GM11168 (cell line): Measurements from ENCODE around the gene A2ML1.
"Not testable (repeated sequence)": the region's sequence is repeated elsewhere in the genome, so short reads cannot be mapped to it uniquely, and the experiment has no call there.

Source experiments
- in situ Hi-C: fragments of 300-500 bp; cut with MboI; formaldehyde crosslinking; loops from one replicate; pipeline ENCODE4 v1.12.0; 2022; ENCODE audit warnings: low sequenced_read_pairs; ENCODE audit not compliant: unreplicated experiment

A2ML1 gene

DNA sequence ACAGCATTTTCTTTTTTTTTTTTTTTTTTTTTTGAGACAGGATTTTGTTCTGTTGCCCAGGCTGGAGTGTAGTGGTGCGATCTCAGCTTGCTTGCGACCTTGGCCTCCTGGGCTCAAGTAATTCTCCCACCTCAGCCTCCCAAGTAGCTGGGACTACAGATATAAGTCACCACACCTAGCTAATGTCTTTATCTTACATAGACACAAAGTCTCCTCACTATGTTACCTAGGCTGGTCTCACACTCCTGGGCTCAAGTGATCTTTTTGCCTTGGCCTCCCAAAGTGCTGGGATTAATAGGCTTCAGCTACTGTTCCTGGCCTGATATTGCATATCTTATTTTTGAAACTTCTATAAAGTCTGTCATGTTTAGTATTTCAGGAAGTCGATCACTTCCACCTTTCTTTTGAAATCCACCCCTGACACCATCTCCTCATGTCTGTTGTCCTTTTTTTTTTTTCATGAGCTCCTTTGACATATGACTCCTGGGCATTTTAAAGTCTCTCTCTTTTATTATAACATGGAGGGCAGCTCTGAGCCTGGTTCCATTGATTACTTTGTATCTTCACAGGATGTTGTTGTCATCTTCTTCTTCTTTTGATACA lies 5.9 kb upstream of the A2ML1 start:
- in situ Hi-C loops: no loop called here

DNA sequence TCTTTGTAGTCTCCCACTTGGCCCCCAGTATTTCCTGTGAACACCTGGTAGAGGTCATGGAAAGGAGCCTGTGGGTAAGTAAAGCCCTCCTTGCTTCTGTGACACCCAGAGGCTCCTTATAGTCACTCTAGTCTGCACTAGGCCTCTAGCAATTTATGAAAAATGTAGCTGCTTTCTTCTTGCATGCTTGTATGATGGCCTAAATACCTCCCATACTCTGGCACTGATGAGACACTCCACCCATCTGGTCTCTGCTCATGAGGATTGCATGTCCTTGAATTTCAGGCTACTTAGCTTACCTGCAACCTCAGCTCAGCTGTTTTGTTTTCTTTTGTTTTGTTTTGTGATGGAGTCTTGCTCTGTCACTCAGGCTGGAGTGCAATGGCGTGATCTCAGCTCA lies 4.6 kb upstream of the A2ML1 start:
- in situ Hi-C loops: no loop called here

- in situ Hi-C loops: no loop called here
These were observed 3.9 kb upstream of the A2ML1 start for GRCh38 chr12:8818526-8818925.

- in situ Hi-C loops: no loop called here
These were observed 2.8 kb upstream of the A2ML1 start for GRCh38 chr12:8819666-8819980.

DNA sequence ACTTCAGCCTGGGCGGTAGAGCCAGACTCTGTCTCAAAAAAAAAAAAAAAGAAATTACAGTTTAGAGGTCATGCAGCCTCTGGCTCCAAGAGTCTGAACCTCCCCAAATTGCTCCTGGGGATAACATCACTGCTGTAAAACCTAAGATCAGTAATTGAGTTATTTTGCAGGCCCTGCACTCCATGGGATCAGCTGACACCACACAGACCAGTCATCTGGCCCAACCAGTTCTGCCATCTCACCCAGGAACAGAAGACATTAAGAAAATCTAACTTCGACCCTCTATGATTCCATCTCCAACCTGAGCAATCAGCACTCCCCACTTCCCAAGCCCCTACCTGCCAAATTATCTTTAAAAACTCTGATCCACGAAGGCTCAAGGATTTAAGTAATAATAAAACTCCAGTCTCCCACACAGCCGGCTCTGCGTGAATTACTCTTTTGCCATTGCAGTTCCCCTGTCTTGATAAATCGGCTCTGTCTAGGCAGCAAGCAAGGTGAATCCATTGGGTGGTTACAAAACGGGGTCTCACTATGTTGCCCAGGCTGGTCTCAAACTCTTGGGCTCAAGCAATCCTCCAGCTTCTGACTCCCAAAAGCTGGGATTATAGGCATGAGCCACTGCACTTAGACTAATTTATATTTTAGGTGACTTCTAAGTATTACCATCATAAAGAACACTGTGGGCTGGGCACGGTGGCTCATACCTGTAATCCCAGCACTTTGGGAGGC lies 1.6 kb upstream of the A2ML1 start:
- in situ Hi-C loops: not testable (repeated sequence)

GRCh38 chr12:8821591-8821990 lies 830 bp upstream of the A2ML1 start:
- in situ Hi-C loops: no loop called here

DNA sequence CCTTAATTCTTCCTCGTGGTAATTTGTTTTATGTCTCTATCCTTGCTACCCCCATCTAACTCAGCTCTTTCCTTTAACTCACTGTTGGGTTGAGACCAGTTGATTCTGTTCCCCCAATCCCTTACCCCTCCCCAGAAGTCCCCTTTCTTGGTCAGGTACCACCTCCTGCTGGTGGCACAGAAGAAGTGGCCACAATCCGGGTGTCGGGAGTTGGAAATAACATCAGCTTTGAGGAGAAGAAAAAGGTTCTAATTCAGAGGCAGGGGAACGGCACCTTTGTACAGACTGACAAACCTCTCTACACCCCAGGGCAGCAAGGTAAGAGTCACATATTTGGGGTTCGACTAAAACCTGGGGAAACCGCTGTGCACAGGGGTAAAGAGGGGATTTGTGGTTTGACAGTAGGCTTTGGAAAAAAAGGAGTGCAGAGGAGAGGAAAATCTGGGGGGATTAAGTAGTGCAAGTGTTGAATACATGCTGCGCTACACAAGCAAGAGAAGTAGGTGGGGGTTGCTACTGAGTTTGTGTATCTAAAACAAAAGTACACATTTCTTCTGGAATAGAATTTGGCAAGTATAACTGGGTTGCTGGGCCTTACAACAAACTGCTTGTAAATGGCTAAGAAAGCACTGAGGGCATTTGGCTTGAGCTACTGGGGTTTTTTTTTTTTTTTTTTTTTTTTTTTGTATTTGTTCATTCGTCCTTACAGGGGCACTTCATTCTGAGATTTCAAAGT lies 1.3 kb downstream of the A2ML1 start:
- in situ Hi-C loops: no loop called here

GRCh38 chr12:8827551-8828256 lies 5.3 kb downstream of the A2ML1 start:
- in situ Hi-C loops: no loop called here

DNA sequence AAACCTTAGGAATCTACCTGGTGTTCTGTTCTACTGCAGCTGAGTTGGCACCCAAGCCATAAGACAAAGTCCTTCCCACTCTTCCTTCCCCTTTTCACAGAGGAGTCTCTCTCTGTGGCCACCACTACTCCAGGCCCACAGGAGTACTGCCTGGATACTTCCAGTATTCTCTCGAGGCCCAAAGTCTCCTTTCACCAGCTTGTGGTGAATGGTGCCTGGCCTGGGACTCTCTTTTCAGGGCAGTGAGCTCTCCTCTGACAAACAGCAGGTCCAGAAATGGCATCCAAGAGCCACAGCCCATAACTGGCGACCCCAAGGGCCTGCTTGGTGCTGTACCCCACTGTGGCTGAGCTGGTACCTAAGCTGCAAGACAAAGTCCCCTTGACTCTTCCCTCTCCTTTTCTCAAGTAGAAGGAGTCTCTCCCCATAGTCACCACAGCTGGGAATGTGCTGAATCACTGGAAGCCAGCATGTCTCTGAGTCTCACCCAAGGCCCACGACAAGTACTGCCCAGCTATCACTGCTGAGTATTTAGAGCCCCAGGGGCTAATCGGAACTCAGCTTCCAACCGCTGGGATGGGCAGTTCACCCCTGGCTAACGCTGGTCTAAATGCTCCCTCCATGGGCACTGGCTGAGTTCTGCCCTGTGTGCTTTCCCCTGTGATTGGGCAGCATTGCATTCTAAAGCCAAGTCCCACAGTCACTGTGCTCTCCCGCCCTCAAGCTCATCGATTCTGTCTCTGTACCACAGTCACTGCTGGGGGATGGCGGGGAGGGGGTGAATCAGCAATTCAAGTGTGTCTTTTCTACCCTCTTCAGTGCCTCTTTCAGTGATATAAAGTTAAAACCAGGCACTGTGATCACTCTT lies 6.1 kb downstream of the A2ML1 start:
- in situ Hi-C loops: no loop called here

GRCh38 chr12:8829125-8829518 lies 6.7 kb downstream of the A2ML1 start:
- in situ Hi-C loops: no loop called here

DNA sequence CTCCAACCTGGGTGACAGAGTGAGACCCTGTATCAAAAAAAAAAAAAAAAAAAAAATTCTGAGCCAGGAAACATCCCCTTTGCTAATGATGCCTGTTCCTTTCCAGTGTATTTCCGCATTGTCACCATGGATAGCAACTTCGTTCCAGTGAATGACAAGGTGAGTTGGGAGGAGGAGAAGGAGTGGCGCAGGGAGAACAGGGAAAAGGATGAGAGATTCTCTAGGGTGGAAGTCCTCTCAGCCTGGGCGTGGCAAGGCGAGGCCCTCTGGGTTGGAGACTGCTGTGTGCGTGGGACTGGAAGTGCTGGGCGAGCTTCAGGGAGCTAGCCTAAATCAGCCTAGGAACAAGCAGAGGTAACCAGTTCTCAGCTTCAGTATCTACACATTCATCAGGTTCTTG lies 7.2 kb downstream of the A2ML1 start:
- in situ Hi-C loops: no loop called here

GRCh38 chr12:8831116-8831515 lies 8.7 kb downstream of the A2ML1 start:
- in situ Hi-C loops: no loop called here

- in situ Hi-C loops: no loop called here
These were observed 10.1 kb downstream of the A2ML1 start for GRCh38 chr12:8832500-8832899.

GRCh38 chr12:8834230-8834629 lies 11.8 kb downstream of the A2ML1 start:
- in situ Hi-C loops: no loop called here

DNA sequence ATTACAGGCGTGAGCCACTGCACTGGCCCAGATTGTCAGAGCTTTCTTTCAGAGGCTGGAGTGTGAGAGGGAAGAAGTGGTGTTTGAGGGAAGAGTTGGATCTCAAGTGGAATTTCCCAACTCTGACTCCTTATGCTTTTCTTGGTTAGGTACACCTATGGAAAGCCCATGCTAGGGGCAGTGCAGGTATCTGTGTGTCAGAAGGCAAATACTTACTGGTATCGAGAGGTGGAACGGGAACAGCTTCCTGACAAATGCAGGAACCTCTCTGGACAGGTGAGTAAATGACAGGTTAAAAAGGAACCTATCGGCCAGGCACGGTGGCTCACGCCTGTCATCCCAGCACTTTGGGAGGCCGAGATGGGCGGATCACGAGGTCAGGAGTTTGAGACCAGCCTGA lies 14.9 kb downstream of the A2ML1 start:
- in situ Hi-C loops: no loop called here

- in situ Hi-C loops: no loop called here
These were observed 17.9 kb downstream of the A2ML1 start for GRCh38 chr12:8840321-8840720.

GRCh38 chr12:8840938-8841633 lies 18.7 kb downstream of the A2ML1 start:
- in situ Hi-C loops: no loop called here

DNA sequence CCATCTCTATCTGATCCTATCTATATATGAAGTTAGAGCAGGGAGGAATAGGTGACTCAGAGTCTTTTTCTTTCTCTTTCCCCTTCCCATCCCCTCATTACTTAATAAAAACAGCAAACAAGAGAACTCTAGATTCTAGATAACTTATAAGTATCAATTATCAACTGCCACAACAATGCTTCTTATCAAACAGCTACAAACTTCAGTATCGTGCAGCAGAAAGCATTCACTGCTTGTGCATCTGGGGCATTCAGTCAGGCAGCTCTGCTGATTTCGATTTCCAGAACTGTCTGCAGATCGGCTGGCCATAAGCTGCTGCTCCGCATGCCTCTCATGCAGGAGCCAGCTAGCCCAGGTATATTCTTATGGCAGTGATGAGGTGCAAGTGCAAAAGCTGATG lies 19.4 kb downstream of the A2ML1 start:
- in situ Hi-C loops: no loop called here

DNA sequence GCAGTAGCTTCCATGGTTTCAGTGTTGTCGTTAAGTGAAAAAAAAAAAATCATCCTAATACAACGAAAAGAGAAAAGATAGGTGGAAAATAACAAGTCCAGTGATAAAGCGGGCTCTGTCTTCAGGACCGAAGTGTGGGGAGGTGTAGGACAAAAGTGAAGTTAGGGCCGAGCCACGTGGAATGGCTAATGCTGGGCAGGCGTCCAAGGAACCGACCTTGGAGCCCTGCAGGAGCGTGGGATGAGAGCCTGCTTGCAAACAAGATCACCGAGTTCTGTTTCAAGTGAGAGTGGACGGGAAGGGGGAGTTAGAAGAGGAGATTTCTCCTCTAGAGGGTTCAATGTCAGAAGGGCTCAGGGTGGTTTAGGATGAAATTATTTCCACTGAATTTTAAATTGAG lies 22.2 kb downstream of the A2ML1 start:
- in situ Hi-C loops: no loop called here

DNA sequence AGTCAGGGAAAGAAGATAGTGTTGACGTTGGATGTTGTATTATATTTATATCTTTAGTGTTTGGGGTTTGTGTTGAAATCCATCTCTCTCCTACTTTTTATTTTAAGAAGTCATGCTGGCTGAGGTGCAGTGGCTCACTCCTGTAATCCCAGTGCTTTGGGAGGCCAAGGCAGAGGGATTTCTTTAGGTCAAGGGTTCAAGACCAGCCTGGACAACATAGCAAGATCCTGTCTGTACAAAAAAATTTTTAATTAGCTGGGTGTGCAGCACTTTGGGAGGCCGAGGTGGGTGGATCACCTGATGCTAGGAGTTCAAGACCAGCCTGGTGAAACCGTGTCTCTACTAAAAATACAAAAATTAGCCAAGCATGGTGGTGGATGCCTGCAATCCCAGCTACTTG lies 23.9 kb downstream of the A2ML1 start:
- in situ Hi-C loops: no loop called here
